Hepatocyte (in vitro differentiated cells): Measurements from ENCODE around the gene RSU1.

Experiments used
- CTCF ChIP-seq: fragments of 200-600 bp; sonication (generic); IDR thresholded peaks from 2 replicates; pipeline ENCODE4 v1.5.1; 2016; ENCODE audit warnings: antibody characterized with exemption, mild to moderate bottlenecking; ENCODE audit not compliant: poor library complexity
- EZH2 ChIP-seq: fragments of 200-600 bp; sonication (generic); IDR thresholded peaks from 2 replicates; pipeline ENCODE4 v1.6.1; 2016; ENCODE audit warnings: antibody characterized with exemption, mild to moderate bottlenecking, borderline replicate concordance
- EZH2phosphoT487 ChIP-seq: fragments of 200-600 bp; sonication (generic); IDR thresholded peaks from one replicate; pipeline ENCODE4 v1.6.1; 2018; ENCODE audit warnings: antibody characterized with exemption, mild to moderate bottlenecking, low read depth, moderate library complexity; ENCODE audit not compliant: unreplicated experiment, severe bottlenecking

- TF ChIP-seq CTCF (no peak), EZH2phosphoT487 (no peak), EZH2 (no peak)
Observed at GRCh38 chr10:16679511-16679910, 137.7 kb downstream of the RSU1 start.
